Left hindlimb (tissue), 1 donor: Measurements from ENCODE around the gene SSX3.
"Not testable (repeated sequence)": the region's sequence is repeated elsewhere in the genome, so short reads cannot be mapped to it uniquely, and the experiment has no call there.

Experiments
- DNase-seq: peaks from one replicate; pipeline ENCODE4 v3.0.0-alpha.2; 2018

SSX3 gene, protein sequence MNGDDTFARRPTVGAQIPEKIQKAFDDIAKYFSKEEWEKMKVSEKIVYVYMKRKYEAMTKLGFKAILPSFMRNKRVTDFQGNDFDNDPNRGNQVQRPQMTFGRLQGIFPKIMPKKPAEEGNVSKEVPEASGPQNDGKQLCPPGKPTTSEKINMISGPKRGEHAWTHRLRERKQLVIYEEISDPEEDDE

DNA sequence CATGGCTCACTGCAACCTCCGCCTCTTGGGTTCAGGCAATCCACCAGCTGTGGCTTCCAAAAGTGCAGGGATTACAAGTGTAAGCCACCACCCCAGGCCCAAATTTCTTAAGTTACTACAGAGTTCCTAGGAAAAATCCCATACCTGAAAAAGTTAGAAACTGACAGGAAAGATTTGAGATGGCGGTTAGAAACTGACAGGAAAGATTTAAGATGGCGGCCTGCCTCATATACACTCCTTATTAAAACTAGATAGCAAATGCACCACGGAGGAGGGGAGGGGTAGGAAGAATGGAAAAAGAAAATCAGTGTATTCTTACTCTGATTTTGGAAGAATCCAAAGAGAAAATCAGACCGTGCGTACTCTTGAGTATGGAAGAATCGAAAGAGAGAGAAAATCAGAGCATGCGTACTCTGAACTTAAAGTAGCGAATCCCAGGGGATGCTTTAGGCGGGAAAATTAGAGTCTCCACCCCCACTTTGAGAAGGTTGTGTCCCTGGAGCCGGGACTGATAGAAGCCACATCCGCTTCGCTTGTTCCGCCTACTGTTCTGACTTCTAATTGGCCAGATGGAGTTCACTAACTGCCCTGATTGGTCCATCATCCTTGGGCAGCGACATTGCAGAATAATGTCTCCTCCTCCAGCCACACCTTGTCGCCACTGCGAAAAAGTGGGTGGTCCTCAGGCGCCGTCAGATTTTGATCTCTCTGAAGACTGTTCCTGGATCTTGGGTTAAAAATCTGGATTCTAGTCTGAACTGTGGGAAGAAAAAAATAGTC, at the start of gene SSX3:
Gene SSX3 (minus strand): TSS at position 389 of the 780 bp plus-strand sequence. CDS start 1,454 bp downstream, outside the sequence.
- not testable (repeated sequence) for DNase-seq

DNA sequence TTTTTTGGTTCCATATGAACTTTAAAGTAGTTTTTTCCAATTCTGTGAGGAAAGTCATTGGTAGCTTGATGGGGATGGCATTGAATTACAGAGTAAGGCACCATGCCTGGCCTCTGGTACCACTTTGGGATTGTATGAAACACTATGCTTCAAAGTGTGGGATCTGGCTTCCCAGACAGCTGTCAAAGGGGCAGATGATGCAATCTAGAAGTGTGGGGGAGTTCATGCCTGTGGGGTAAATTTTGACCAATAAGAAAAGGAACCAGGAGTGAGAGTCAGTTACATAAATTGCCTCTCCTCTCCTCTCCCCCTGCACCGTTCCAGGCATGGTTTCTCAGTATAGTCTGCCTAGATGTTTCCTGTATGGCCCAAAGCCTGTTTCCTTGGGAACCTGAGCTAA, 41.3 kb upstream of the SSX3 start:
- DNase-seq = not testable (repeated sequence)

DNA sequence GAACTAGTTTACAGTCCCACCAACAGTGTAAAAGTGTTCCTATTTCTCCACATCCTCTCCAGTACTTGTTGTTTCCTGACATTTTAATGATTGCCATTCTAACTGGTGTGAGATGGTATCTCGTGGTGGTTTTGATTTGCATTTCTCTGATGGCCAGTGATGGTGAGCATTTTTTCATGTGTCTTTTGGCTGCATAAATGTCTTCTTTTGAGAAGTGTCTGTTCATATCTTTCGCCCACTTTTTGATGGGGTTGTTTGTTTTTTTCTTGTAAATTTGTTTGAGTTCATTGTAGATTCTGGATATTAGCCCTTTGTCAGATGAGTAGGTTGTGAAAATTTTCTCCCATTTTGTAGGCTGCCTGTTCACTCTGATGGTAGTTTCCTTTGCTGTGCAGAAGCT, 40.4 kb upstream of the SSX3 start:
- DNase-seq = not testable (repeated sequence)

DNA sequence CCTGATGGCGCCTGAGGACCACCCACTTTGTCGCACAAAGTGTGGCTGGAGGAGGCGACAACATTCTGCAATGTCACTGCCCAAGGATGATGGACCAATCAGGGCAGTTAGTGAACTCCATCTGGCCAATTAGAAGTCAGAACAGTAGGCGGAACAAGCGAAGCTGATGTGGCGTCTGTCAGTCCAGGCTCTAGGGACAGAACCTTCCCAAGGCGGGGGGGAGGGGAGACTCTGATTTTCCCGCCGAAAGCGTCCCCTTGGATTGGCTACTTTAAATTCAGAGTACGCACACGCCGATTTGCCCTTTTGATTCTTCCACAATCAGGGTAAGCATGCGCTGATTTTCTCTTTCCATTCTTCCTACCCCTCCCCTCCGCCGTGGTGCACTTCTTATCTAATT, 26.7 kb upstream of the SSX3 start, which contains the start of gene SSX4:
Gene SSX4 (plus strand): TSS at position 301 of the 400 bp plus-strand sequence. CDS start 515 bp downstream, outside the sequence.
- not testable (repeated sequence) for DNase-seq

DNA sequence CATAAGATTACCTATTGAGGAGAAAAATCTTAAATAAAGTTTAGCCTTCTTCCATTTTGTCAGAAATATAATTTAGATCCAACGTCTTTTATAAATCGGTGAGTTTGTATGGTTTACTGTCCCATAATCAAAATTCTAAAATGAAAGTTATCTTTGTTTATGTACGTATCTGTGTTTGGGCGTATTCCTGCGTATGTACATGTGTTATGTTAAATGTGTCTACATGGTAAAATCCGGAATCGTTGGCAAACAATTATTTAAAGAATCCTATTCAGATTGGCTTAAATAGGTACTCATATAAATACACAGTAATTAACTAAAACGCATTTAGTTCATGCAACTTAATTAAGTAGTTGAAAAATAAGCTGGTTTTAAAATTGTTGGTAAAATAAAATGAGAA, 13.9 kb upstream of the SSX3 start:
- not testable (repeated sequence) for DNase-seq

DNA sequence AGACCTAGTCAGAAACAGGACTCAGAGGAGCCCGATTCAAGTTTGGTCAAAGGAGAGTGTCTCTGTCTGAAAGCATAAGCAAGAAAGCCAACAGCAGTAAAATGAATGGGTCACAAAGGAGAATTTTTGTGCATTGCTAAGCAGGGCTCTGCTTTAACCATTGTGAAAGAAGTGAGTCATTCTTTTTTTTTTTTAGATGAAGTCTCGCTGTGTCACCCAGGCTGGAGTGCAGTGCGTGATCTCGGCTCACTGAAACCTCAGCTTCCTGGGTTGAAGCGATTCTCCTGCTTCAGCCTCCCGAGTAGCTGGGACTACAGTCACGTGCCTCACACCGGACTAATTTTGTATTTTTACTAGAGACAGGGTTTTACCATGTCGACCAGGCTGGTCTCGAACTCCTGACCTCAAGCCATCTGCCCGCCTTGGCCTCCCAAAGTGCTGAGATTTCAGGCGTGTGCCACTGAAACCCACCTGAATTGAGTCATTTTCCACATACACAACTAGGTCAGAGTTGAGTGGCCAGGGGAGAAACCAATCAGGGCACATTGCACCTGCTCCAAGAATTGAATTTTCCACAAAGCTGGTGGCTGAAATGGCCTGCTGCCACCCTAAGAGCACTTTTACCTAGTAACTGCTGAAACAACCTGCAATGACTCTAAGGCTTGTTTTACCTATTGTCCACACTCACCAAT, 11.4 kb upstream of the SSX3 start:
- not testable (repeated sequence) for DNase-seq

DNA sequence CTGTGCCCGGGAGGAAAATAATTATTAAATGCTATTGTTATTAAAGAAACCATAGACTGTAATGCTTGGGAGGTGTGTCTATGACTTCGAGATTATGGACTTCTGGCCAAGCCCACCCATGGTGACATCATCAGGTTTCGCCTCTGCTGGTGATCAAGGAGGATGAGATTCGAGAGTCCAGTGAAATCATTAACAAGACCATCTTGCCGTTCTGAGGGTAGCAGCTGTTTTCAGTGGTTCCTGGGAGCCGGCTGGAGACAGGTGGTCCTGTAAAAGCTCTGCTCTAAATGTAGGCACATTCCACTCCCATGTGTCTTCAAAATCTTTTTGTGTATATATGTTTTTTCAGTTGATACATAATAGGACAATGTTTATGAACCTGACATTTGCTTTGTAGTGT, 2.8 kb upstream of the SSX3 start:
- DNase-seq = not testable (repeated sequence)

DNA sequence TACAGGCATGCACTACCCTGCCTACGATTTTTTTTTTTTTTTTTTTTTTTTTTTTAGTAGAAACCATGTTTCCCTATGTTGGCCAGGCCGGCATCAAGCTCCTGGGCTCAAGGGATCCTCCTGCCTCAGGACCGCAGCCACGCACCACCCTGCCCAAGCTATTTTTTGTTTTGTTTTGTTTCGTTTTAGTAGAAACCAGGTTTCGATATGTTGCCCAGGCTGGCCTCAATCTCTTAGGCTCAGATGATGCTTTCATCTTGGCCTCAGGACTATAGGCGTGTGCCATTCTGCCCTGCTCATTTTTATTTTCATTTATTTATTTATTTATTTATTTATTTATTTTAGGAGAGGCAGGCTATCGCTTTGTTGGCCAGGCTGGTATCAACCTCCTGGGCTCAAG, 1.2 kb upstream of the SSX3 start:
- no peak for DNase-seq

DNA sequence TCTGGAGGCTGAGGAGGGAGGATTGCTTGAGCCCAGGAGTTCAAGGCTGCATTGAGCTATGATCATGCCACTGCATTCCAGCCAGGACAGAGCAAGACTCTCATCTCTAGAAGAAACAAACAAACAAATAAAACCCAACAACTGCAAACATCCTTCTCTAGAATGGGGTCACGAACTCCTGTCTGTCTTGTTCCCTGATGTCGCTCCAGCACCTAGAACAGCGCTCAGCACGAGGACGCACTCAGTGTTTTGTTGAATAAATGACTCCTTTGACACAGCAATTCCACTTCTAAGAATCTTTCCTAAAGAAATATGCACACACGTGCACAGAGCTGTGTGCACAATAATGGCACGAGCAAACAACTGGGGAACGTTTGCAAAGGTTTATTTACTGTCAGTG, 10.4 kb downstream of the SSX3 start:
- DNase-seq = not testable (repeated sequence)

DNA sequence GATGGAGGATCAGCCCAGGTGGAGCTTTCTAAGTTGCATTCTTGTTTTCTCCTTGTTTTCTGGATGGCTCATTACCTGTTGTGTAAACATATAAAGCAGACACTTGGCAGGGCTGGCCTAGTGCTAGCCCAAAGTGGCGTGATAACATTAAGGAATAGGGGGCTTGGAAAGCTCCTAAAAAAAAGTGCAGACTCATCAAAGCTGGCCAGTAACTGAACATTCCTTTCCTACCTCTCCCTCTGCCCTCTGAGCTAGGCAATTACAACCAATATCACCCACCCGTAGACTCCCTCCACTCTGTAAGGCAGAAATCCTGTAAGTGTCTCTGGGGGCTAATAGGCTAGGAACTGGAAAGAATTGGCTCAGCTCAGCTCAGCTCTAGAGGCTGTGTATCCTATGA, 42.5 kb downstream of the SSX3 start:
- DNase-seq = not testable (repeated sequence)

DNA sequence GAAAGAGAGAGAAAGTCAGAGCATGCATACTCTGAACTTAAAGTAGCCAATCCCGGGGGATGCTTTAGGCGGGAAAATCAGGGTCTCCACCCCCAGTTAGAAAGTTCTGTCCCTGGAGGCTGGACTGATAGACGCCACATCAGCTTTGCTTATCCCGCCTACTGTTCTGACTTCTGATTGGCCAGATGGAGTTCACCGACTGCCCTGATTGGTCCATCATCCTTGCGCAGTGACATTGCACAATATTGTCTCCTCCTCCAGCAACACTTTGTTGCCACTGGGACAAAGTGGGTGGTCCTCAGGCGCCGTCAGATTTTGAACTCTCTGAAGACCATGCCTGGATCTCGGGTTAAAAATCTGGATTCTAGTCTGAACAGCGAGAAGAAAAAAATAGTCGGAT, 50.3 kb downstream of the SSX3 start:
- DNase-seq = no peak
